ENCODE results near the gene NRXN3. TPM values are rescaled to one million over a fixed set of nuclear protein-coding genes. Genes with fewer than 3 reads are reported as not detected.

The NRXN3 gene
- polyA plus RNA-seq, 1 donor from 2014 or later, result not detected

DNA sequence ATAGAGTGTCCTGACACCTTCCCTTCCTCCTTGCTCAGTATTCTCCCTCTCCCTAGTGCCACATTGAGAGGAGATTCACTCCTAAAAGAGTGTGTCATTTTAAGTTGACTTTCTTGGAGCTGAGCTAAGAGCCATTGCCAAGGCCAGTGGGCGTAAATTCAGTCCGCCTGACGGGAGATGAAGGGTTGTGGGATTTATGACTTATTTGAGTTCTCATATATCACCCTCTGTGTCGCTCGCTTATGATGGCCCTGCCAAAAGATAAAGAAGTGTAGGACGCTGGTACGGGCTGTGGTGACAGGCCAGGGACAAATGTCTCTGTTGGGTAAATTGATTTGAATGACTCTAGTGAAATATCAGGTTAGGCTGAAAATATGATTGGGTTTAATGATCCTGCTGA is 867.4 kb downstream of the NRXN3 start:
- H3K36me3 Mint-ChIP-seq, result no peaks in the 10 kb centered on the region
- H3K4me1 Mint-ChIP-seq, result no peaks in the 10 kb centered on the region
- H3K4me3 Mint-ChIP-seq, result no peak overlapping the region
- H3K27me3 Mint-ChIP-seq, result no peaks in the 10 kb centered on the region
- H3K27ac Mint-ChIP-seq, result no peak overlapping the region
- H3K9me3 Mint-ChIP-seq, result peaks cover 2 to 8% (median 8%) of the 10 kb centered on the region in 3 donors

DNA sequence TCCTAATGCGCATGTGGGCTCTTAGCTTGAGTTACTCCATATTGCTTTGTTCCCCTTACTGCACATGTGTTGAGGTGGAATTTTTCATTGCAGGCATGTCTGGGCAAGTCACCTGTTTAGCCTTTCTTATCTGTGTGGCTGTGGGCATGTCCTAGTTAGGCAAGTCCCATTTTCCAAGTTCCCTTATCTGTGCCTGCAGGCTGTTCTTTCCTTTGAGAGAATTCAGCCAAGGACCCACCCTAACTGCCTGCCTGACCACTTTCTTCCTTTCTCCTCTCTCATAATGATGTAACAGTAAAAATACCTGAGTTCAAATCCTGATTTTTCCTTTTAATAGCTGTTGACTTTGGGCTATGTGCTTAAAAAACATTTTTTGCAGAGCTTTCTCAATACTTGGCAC is 870.6 kb downstream of the NRXN3 start:
- H3K4me1 Mint-ChIP-seq, result no peaks in the 10 kb centered on the region
- no peaks in the 10 kb centered on the region for H3K27me3 Mint-ChIP-seq
- no peak overlapping the region for H3K4me3 Mint-ChIP-seq
- peaks cover 2 to 11% (median 6%) of the 10 kb centered on the region in 3 donors for H3K9me3 Mint-ChIP-seq
- H3K36me3 Mint-ChIP-seq, result no peaks in the 10 kb centered on the region
- no peak overlapping the region for H3K27ac Mint-ChIP-seq

DNA sequence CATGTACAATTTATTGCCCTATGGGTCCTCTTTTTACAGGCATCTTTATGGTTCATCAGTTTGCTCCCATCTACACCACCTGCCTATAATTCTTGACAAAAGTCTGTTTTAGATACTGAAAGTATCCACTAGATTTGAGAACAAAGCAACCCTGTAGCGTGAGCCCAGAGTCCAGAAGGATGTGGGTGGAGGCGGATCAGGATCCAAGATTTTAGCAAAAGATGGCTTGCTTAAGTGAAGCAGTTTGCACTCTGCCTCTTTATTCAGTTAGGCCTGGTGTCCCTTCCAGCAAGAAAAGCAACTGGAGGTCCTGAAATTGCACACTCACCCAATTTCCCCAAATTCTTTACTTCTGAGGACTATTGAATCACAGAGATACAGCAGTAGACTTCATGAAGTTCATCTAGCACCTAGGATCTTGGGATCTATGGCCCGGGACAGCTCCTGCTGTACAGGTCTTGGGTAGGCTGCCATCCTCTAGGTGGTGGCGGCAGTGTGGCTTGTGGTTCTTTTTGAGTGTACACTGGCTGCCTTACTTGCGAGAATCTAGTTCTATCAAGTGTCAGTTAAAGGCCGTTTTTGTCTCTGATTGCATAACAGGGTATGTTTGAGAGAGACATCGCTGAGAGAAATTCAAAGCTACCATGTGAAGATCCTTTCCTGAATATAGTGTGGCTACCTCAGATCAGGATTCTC is 873.2 kb downstream of the NRXN3 start:
- peaks cover 2 to 11% (median 5%) of the 10 kb centered on the region in 3 donors for H3K9me3 Mint-ChIP-seq
- peak overlapping the region in 1 of 4 donors; percentile 17 for H3K4me3 Mint-ChIP-seq
- no peaks in the 10 kb centered on the region for H3K4me1 Mint-ChIP-seq
- no peaks in the 10 kb centered on the region for H3K36me3 Mint-ChIP-seq
- no peak overlapping the region for H3K27ac Mint-ChIP-seq
- no peaks in the 10 kb centered on the region for H3K27me3 Mint-ChIP-seq

GRCh38 chr14:79044894-79045624 is 874.9 kb downstream of the NRXN3 start:
- Mint-ChIP-seq H3K9me3 (peaks cover 2 to 11% (median 5%) of the 10 kb centered on the region in 3 donors), H3K36me3 (no peaks in the 10 kb centered on the region), H3K27me3 (no peaks in the 10 kb centered on the region), H3K4me1 (no peaks in the 10 kb centered on the region), H3K27ac (no peak overlapping the region), H3K4me3 (no peak overlapping the region)

GRCh38 chr14:79050787-79051727 is 880.9 kb downstream of the NRXN3 start:
- H3K9me3 Mint-ChIP-seq, result peaks cover 0 to 2% (median 0%) of the 10 kb centered on the region in 3 donors
- H3K27ac Mint-ChIP-seq, result no peak overlapping the region
- no peaks in the 10 kb centered on the region for H3K27me3 Mint-ChIP-seq
- no peak overlapping the region for H3K4me3 Mint-ChIP-seq
- H3K36me3 Mint-ChIP-seq, result no peaks in the 10 kb centered on the region
- H3K4me1 Mint-ChIP-seq, result no peaks in the 10 kb centered on the region

DNA sequence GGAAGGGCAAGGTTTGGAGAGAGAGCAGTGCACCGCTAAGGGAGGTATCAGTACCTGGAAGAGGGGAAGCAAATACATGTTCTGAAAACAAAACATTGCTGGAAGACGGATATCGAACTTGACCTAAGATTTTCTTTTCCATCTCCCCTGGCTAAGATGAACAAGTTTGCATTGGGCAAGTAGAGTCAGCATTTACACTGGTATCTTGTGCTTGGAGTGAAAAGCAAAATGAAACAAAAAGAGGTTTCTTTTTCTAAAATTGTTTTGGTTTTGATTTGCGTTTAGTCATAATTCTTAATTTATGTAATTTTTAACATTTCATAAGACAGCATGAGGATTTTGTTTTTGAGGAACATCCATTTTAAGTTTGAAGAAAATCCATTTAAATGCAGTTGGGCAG is 881.6 kb downstream of the NRXN3 start:
- Mint-ChIP-seq H3K27ac (no peak overlapping the region), H3K27me3 (no peaks in the 10 kb centered on the region), H3K4me1 (no peaks in the 10 kb centered on the region), H3K36me3 (no peaks in the 10 kb centered on the region), H3K9me3 (peaks cover 0 to 2% (median 0%) of the 10 kb centered on the region in 3 donors), H3K4me3 (no peak overlapping the region)

- no peaks in the 10 kb centered on the region for H3K4me1 Mint-ChIP-seq
- peaks cover 0 to 5% (median 3%) of the 10 kb centered on the region in 3 donors for H3K9me3 Mint-ChIP-seq
- no peak overlapping the region for H3K4me3 Mint-ChIP-seq
- H3K27ac Mint-ChIP-seq, result no peak overlapping the region
- no peaks in the 10 kb centered on the region for H3K36me3 Mint-ChIP-seq
- H3K27me3 Mint-ChIP-seq, result no peaks in the 10 kb centered on the region
Measured at GRCh38 chr14:79056879-79057278, 886.7 kb downstream of the NRXN3 start.

- no peaks in the 10 kb centered on the region for H3K27me3 Mint-ChIP-seq
- no peaks in the 10 kb centered on the region for H3K4me1 Mint-ChIP-seq
- peaks cover 0 to 5% (median 3%) of the 10 kb centered on the region in 3 donors for H3K9me3 Mint-ChIP-seq
- H3K4me3 Mint-ChIP-seq, result no peak overlapping the region
- H3K27ac Mint-ChIP-seq, result no peak overlapping the region
- H3K36me3 Mint-ChIP-seq, result no peaks in the 10 kb centered on the region
Measured at GRCh38 chr14:79057333-79057732, 887.2 kb downstream of the NRXN3 start.

DNA sequence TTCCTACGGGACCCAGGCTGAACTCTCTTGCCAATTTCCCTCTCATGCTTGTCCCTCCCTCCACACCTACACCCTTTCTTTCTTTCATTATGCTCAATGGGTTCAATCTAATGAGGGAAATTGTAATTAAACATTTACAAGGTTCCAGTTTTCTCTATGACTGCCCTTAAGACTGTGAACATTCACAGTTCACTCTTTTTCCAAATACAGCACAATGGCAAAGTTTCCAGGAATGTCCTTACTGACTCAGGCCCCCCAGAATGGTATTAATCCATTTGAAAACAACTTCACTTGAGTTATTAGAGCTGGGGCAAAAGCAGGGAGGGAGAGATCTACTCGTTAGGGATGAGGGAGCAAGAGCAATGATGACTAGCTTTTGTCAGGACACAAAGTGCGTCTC is 892.1 kb downstream of the NRXN3 start:
- Mint-ChIP-seq H3K27ac (no peak overlapping the region), H3K4me1 (no peaks in the 10 kb centered on the region), H3K36me3 (no peaks in the 10 kb centered on the region), H3K27me3 (no peaks in the 10 kb centered on the region), H3K4me3 (no peak overlapping the region), H3K9me3 (peaks cover 4 to 7% (median 5%) of the 10 kb centered on the region in 3 donors)

DNA sequence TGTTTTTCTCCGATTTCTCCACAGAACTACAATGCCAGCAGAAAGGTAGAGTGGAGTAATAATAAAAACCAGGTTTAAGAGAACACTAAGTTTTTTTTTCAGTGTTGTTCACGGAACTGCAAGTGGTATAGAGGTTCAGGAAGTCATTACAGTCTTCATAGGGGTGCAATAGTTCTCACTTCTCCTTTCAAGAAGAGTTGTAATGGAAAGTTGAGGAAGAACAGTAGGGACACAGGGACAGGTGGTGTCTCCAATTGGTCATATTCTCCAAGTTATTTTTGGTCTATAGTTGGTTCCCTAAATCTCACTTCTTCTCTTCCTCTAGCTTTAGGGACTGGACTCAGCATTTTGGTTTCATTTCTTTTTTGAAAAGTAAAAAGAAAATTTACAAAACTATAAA is 894.0 kb downstream of the NRXN3 start:
- Mint-ChIP-seq H3K36me3 (no peaks in the 10 kb centered on the region), H3K4me3 (no peak overlapping the region), H3K27ac (no peak overlapping the region), H3K27me3 (no peaks in the 10 kb centered on the region), H3K4me1 (no peaks in the 10 kb centered on the region), H3K9me3 (peaks cover 1 to 4% (median 4%) of the 10 kb centered on the region in 3 donors)

DNA sequence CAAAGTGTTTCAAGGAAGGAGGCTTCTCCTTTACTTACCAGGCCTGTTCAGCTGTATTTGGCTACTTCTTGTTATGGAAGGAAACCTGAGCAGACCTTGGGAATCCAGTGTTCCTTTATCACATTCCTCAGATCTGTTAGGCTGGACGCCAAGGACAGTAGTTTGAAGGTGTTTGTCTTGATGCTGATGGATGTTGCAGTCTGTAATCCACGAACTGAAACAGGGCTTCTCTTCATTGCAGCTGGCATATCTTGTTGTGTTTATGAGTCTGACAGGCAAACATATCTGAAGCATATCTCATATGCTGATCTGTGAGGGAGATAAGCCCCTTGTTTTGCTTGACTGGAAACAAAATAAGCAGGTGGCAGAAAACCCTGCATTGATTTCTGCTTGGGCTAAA is 904.3 kb downstream of the NRXN3 start:
- H3K9me3 Mint-ChIP-seq, result peaks cover 0 to 3% (median 2%) of the 10 kb centered on the region in 3 donors
- H3K4me1 Mint-ChIP-seq, result no peaks in the 10 kb centered on the region
- H3K27ac Mint-ChIP-seq, result no peak overlapping the region
- H3K4me3 Mint-ChIP-seq, result no peak overlapping the region
- no peaks in the 10 kb centered on the region for H3K27me3 Mint-ChIP-seq
- H3K36me3 Mint-ChIP-seq, result no peaks in the 10 kb centered on the region

GRCh38 chr14:79076428-79076827 is 906.3 kb downstream of the NRXN3 start:
- H3K9me3 Mint-ChIP-seq, result peaks cover 2 to 3% (median 2%) of the 10 kb centered on the region in 3 donors
- no peak overlapping the region for H3K4me3 Mint-ChIP-seq
- H3K36me3 Mint-ChIP-seq, result no peaks in the 10 kb centered on the region
- H3K4me1 Mint-ChIP-seq, result no peaks in the 10 kb centered on the region
- no peak overlapping the region for H3K27ac Mint-ChIP-seq
- no peaks in the 10 kb centered on the region for H3K27me3 Mint-ChIP-seq

GRCh38 chr14:79077096-79077495 is 906.9 kb downstream of the NRXN3 start:
- Mint-ChIP-seq H3K9me3 (peaks cover 2 to 3% (median 2%) of the 10 kb centered on the region in 3 donors), H3K4me3 (no peak overlapping the region), H3K27ac (no peak overlapping the region), H3K27me3 (no peaks in the 10 kb centered on the region), H3K36me3 (no peaks in the 10 kb centered on the region), H3K4me1 (no peaks in the 10 kb centered on the region)

- H3K4me3 Mint-ChIP-seq, result no peak overlapping the region
- no peak overlapping the region for H3K27ac Mint-ChIP-seq
- H3K9me3 Mint-ChIP-seq, result peaks cover 0 to 2% (median 2%) of the 10 kb centered on the region in 3 donors
- H3K4me1 Mint-ChIP-seq, result no peaks in the 10 kb centered on the region
- H3K27me3 Mint-ChIP-seq, result no peaks in the 10 kb centered on the region
- H3K36me3 Mint-ChIP-seq, result no peaks in the 10 kb centered on the region
Measured at GRCh38 chr14:79080040-79080439, 909.9 kb downstream of the NRXN3 start.

GRCh38 chr14:79082883-79083282 is 912.7 kb downstream of the NRXN3 start:
- H3K4me1 Mint-ChIP-seq, result no peaks in the 10 kb centered on the region
- H3K27ac Mint-ChIP-seq, result no peak overlapping the region
- no peak overlapping the region for H3K4me3 Mint-ChIP-seq
- H3K36me3 Mint-ChIP-seq, result no peaks in the 10 kb centered on the region
- H3K9me3 Mint-ChIP-seq, result peaks cover 0 to 3% (median 2%) of the 10 kb centered on the region in 3 donors
- no peaks in the 10 kb centered on the region for H3K27me3 Mint-ChIP-seq
